ENCODE measurements around the gene MLPH.

MLPH gene

DNA sequence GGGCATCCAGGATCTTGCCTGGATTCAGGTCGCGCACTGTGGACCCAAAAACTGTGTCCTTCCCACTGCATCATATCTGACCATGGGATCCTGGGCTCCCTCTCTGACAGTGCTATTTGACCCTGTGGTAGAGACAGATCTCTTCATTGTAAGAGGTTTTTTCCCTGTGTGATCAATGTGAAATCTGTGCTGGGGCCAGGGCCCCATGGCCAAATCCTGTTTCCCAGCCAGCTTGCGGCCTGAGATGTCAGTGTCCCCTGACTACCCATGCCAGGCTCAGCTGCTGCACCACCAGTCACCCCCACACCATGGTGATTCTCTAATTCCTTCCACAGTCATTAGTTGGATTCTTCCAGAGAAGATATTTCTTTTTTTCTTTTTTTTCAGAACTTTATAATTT lies 82.8 kb downstream of the MLPH start:
- TF ChIP-seq ZNF274 (IDR thresholded peaks at IDR 0.05; ENCODE audit: low read depth, low read length): no peak
- no peak overlapping the region for H3K4me3 ChIP-seq (ENCODE audit: low read length)

- no peak for TF ChIP-seq ZNF274 (IDR thresholded peaks at IDR 0.05; ENCODE audit: low read depth, low read length)
- no peak overlapping the region for H3K4me3 ChIP-seq (ENCODE audit: low read length)
Measured at GRCh38 chr2:237570776-237571335, 83.8 kb downstream of the MLPH start.

DNA sequence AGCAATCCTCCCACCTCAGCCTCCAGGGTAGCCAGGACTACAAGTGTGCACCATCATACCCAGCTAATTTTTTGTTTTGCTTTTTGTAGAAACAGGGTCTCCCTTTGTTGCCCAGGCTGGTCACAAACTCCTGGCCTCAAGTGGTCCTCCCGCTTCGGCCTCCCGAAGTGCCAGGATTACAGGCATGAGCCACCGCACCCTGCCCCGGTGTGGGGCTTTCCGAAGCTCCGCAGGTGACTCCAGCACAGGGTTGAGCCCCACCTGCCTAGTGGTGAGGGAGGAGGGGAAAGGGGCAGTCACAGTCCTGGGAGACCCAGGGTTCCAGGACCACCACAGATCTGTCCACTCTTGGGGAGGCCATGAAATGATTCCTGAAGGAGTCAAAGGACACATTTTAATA lies 84.5 kb downstream of the MLPH start:
- H3K4me3 ChIP-seq (ENCODE audit: low read length): no peak overlapping the region
- no peak for TF ChIP-seq ZNF274 (IDR thresholded peaks at IDR 0.05; ENCODE audit: low read depth, low read length)

DNA sequence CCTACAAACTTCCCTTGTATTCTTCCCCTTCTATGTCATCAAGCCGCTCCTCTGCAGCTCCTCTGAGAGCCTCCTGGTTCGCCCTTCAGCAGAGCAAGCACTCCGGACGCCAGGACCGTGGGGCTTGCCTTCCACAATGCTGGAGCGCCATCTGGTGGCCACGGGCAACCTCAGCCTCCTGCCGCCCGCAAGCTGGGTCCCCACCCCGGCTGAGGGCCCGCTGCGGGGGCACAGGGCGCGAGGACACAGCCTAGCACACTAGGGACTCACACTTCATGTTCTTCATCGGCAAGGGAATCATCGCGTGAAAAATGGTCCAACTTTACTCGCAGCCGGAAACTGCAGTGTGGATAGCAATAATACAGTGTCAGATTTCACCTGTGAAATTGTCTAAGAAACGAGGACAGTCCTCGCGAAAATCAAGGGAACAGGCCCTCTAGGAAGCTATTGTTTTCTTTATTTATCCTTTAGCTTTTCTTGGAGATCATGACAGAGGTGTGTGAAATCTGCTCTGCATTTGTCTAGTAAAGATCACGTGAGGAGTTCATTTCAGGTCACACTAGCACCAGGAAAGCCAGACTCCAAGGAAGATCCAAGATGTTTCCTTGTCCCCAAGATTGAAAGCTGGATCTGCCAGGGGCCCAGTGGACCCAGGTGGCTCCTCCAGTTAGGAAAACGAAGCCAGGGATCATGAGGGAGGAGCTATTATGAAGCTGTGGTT lies 85.1 kb downstream of the MLPH start:
- TF ChIP-seq ZNF274 (IDR thresholded peaks at IDR 0.05; ENCODE audit: low read depth, low read length): no peak
- H3K4me3 ChIP-seq (ENCODE audit: low read length): no peak overlapping the region

DNA sequence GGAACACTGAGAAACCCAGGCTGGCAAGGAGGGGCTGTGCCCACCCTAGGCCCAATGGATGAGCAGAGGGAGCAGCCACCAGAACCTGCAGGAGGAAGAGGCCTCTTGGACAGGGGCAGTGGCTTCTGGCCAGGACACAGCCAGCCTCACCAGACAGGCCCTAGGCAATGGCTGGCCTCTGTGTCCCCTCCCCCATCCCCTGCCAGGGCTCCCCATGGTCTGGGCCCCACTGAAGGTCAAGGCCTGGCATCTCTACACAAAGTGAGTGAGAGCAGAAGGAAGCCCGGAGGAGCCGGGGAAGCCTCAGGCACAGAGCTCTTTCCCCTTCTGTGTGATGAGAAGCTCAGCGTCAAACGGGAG lies 85.7 kb downstream of the MLPH start:
- no peak overlapping the region for H3K4me3 ChIP-seq (ENCODE audit: low read length)
- TF ChIP-seq ZNF274 (IDR thresholded peaks at IDR 0.05; ENCODE audit: low read depth, low read length): no peak

- no peak for TF ChIP-seq ZNF274 (IDR thresholded peaks at IDR 0.05; ENCODE audit: low read depth, low read length)
- no peak overlapping the region for H3K4me3 ChIP-seq (ENCODE audit: low read length)
Measured at GRCh38 chr2:237573721-237574415, 86.8 kb downstream of the MLPH start.

DNA sequence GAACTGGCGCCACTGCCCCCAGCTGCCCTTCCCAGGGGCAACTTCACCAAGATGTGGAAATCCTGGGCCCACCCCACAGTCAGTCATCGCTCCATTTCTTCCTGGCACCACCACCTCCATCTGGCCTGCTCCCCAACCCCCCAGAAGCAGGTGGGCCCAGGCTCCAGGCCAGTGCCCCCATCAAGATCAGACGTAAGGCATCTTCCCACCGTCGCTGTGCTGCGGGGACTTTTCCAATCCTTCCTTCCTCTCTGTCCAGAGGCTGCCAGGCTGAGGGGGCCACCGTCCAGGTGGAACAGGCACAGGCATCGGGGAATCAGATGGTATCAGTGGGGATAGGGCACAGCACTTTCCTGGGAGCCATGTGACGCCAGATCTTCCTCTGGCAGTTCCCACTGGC lies 87.4 kb downstream of the MLPH start:
- no peak overlapping the region for H3K4me3 ChIP-seq (ENCODE audit: low read length)
- TF ChIP-seq ZNF274 (IDR thresholded peaks at IDR 0.05; ENCODE audit: low read depth, low read length): no peak

GRCh38 chr2:237574894-237575868 lies 88.1 kb downstream of the MLPH start:
- no peak overlapping the region for H3K4me3 ChIP-seq (ENCODE audit: low read length)
- no peak for TF ChIP-seq ZNF274 (IDR thresholded peaks at IDR 0.05; ENCODE audit: low read depth, low read length)

GRCh38 chr2:237575869-237576862 lies 89.1 kb downstream of the MLPH start:
- TF ChIP-seq ZNF274 (IDR thresholded peaks at IDR 0.05; ENCODE audit: low read depth, low read length): no peak
- no peak overlapping the region for H3K4me3 ChIP-seq (ENCODE audit: low read length)

DNA sequence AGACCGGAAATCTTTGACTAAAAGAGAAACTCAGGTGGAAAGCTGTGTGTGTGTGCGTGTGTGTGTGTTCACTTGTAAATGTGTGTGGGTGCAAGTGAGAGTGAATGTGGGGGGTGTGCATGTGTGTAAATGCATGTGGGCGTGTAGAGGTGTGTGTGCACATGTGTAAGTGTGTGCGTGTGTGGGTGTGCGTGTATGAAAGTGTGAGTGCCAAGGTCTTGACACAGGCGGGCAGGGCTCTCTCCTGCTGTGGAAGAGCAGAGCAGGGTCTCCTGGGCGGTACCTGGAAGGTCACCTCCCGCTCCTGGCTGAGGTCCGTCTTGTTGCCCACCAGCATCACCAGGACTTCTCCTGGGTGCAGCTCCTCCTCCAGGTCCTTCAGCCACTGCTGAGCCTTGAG lies 89.9 kb downstream of the MLPH start:
- H3K4me3 ChIP-seq (ENCODE audit: low read length): no peak overlapping the region
- no peak for TF ChIP-seq ZNF274 (IDR thresholded peaks at IDR 0.05; ENCODE audit: low read depth, low read length)

DNA sequence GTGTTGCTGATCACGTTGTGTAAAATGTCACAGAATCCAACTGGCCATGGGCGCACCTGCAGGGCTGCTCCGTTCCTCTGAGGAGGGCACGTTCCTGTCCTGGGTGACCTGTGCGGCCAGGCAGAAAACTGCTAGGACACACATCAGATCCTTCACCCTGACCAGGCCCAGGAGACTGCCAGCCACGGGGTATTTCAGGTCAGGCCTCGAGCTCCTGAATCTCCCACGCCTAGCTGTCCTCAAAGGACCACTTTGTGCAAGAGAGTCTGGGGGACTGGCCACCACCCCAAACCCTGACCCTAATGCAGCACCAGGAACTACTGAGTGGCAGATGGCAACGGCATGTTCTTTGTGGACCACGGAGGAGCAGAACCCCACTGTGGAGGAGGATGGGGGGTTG lies 90.4 kb downstream of the MLPH start:
- TF ChIP-seq ZNF274 (IDR thresholded peaks at IDR 0.05; ENCODE audit: low read depth, low read length): no peak
- no peak overlapping the region for H3K4me3 ChIP-seq (ENCODE audit: low read length)

- H3K4me3 ChIP-seq (ENCODE audit: low read length): no peak overlapping the region
- no peak for TF ChIP-seq ZNF274 (IDR thresholded peaks at IDR 0.05; ENCODE audit: low read depth, low read length)
Measured at GRCh38 chr2:237577956-237578870, 91.2 kb downstream of the MLPH start.
